ENCODE data around the gene SMAD7. TPM values are rescaled to one million over a fixed set of nuclear protein-coding genes. Genes with fewer than 3 reads are reported as not detected.

The SMAD7 gene
- total and polyA plus RNA-seq, 2 donors (not counting 1 experiment from before 2014, with no cell fraction given): 6.1 to 16.3 TPM

DNA sequence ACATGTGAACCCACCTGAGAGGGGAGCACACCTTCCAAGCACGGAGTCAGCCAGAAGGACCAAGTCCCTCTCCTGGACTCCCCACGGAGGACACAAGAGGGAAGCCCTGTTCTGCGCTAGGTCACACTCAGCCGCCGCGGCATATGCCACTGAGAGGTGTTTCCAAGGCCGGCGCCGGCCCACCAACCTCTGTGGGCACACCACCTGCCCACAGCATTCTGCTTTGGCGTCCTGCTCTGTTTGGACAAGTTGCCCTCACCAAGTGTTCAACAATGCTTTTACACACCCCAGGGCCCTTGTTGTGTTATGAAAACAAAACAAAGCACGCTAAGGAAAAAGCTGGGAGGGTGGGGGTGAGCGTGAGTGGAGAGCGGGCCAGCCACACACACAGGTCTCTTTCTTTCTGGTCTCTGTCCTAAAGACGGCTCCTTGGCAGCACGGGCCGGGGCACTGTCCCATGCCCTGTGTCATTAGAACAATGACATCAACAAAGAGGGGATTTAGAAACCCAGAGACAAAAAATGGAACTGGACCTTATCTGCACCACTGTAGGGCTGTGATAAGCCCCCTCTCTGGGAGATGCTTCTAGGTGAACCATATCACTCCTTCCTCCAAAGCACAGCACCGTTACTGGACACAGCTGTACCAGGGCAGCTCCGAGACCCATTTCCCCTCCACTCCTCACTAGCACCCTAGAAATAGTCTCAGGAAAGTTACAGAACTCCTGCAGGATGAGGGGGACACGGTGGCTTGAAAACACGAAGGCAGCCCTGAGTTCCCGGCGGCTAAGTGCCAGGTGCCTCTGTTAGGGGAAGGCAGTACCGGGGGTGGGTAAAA is 17.0 kb downstream of the SMAD7 start:
- DNase-seq (ENCODE audit: low read depth in 2 of 2): no peak
- H3K9me3 ChIP-seq (ENCODE audit: control insufficient read depth, insufficient read depth, low read depth, low read length): no peaks in the 10 kb centered on the region
- H3K27me3 ChIP-seq (ENCODE audit: control insufficient read depth, insufficient read depth, low read length): no peaks in the 10 kb centered on the region
- peaks cover 64% of the 10 kb centered on the region for H3K4me1 ChIP-seq (ENCODE audit: control insufficient read depth, extremely low read depth, insufficient read depth, low read length)
- no peaks in the 10 kb centered on the region for H3K36me3 ChIP-seq (ENCODE audit: control insufficient read depth, insufficient read depth, low read length)
- H3K4me2 ChIP-seq (ENCODE audit: extremely low read depth, insufficient read depth, low read length): peak overlapping the region; percentile 75
- H2AFZ ChIP-seq (ENCODE audit: low read length): no peak overlapping the region
- no peak overlapping the region for H3K9ac ChIP-seq (ENCODE audit: insufficient read depth, low read length)
- TF ChIP-seq, protein P1, sequence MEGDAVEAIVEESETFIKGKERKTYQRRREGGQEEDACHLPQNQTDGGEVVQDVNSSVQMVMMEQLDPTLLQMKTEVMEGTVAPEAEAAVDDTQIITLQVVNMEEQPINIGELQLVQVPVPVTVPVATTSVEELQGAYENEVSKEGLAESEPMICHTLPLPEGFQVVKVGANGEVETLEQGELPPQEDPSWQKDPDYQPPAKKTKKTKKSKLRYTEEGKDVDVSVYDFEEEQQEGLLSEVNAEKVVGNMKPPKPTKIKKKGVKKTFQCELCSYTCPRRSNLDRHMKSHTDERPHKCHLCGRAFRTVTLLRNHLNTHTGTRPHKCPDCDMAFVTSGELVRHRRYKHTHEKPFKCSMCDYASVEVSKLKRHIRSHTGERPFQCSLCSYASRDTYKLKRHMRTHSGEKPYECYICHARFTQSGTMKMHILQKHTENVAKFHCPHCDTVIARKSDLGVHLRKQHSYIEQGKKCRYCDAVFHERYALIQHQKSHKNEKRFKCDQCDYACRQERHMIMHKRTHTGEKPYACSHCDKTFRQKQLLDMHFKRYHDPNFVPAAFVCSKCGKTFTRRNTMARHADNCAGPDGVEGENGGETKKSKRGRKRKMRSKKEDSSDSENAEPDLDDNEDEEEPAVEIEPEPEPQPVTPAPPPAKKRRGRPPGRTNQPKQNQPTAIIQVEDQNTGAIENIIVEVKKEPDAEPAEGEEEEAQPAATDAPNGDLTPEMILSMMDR (conservative IDR thresholded peaks at IDR 0.05 in 1 of 2, IDR thresholded peaks at IDR 0.05 in 1 of 2; ENCODE audit: low read depth in 1 of 2, low read length in 2 of 2): no peak
- no peak for TF ChIP-seq EZH2 (IDR thresholded peaks at IDR 0.05; ENCODE audit: low read length, missing control alignments)
- peaks cover 91% of the 10 kb centered on the region for H3K79me2 ChIP-seq (ENCODE audit: control insufficient read depth, insufficient read depth, low read length)
- H3K4me3 ChIP-seq (replicated peaks in 1 of 4; ENCODE audit: control extremely low read depth in 1 of 4, insufficient read depth in 1 of 4, low read depth in 3 of 4, low read length in 4 of 4): no peak overlapping the region
- no peaks in the 10 kb centered on the region for H4K20me1 ChIP-seq (ENCODE audit: control insufficient read depth, extremely low read depth, insufficient read depth, low read length)
- peak overlapping the region; percentile 63 for H3K27ac ChIP-seq (ENCODE audit: insufficient read depth, low read length)

DNA sequence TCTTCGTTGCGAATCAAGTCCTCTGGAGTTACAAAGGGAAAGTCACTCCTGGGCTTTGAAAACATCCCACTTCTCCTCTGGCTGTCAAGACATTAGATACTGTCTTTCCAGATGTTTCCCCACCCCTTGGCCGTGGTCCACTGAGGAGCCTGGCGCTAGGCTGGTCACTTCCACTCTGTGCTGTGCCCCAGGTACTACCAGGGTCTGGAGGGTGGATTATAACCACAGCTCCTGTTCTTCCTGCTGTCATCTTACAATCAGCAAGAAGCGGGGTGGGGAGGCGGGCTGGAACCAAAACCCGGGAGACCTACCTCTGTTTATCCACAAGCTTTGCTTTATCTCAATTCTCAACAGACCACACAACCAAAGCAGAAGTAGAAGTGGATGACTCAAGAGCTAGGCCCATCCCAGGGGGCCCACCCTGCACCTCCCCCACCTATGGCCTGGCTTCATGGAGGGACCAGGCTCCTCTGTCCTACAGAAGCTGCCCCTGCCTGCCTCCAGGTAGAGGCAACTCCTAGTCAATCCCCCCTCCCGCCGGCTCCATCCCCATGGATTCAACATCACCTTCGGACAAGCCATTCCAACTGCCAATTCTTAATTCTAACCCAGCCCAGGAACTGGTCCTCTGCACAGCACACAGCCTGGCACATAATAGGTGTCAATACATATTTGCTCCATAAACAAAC is 17.8 kb downstream of the SMAD7 start:
- peak in 1 of 2 donors; percentile 82 for DNase-seq (ENCODE audit: low read depth in 2 of 2)
- peak overlapping the region; percentile 84 for H3K4me2 ChIP-seq (ENCODE audit: extremely low read depth, insufficient read depth, low read length)
- H3K27ac ChIP-seq (ENCODE audit: insufficient read depth, low read length): peak overlapping the region; percentile 46
- H3K9me3 ChIP-seq (ENCODE audit: control insufficient read depth, insufficient read depth, low read depth, low read length): no peaks in the 10 kb centered on the region
- no peaks in the 10 kb centered on the region for H4K20me1 ChIP-seq (ENCODE audit: control insufficient read depth, extremely low read depth, insufficient read depth, low read length)
- H3K4me3 ChIP-seq (replicated peaks in 1 of 4; ENCODE audit: control extremely low read depth in 1 of 4, insufficient read depth in 1 of 4, low read depth in 3 of 4, low read length in 4 of 4): no peak overlapping the region
- H3K4me1 ChIP-seq (ENCODE audit: control insufficient read depth, extremely low read depth, insufficient read depth, low read length): peaks cover 60% of the 10 kb centered on the region
- TF ChIP-seq, protein P1 (conservative IDR thresholded peaks at IDR 0.05 in 1 of 2, IDR thresholded peaks at IDR 0.05 in 1 of 2; ENCODE audit: low read depth in 1 of 2, low read length in 2 of 2): no peak
- TF ChIP-seq EZH2 (IDR thresholded peaks at IDR 0.05; ENCODE audit: low read length, missing control alignments): no peak
- peaks cover 88% of the 10 kb centered on the region for H3K79me2 ChIP-seq (ENCODE audit: control insufficient read depth, insufficient read depth, low read length)
- H2AFZ ChIP-seq (ENCODE audit: low read length): no peak overlapping the region
- no peaks in the 10 kb centered on the region for H3K36me3 ChIP-seq (ENCODE audit: control insufficient read depth, insufficient read depth, low read length)
- no peak overlapping the region for H3K9ac ChIP-seq (ENCODE audit: insufficient read depth, low read length)
- no peaks in the 10 kb centered on the region for H3K27me3 ChIP-seq (ENCODE audit: control insufficient read depth, insufficient read depth, low read length)

DNA sequence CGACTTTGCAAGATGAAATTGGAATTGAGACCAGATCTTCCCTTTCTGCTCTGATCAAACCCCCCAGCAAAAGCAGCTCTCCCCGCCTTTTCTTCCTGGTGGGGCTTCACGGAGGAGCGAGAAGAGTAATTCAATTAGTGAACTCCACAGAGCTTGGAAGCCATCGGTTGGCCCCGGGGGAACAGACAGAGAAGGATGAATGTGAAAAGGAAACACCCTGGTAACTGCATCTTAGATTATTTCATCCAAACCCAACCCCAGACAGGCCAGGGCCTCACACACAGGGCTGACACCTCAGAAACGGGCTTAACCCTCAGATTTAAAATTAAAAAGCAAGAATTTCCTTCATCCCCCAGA is 18.3 kb downstream of the SMAD7 start:
- H3K27me3 ChIP-seq (ENCODE audit: control insufficient read depth, insufficient read depth, low read length): no peaks in the 10 kb centered on the region
- H3K4me1 ChIP-seq (ENCODE audit: control insufficient read depth, extremely low read depth, insufficient read depth, low read length): peaks cover 63% of the 10 kb centered on the region
- no peak overlapping the region for H3K9ac ChIP-seq (ENCODE audit: insufficient read depth, low read length)
- H3K36me3 ChIP-seq (ENCODE audit: control insufficient read depth, insufficient read depth, low read length): no peaks in the 10 kb centered on the region
- peak overlapping the region; percentile 84 for H3K4me2 ChIP-seq (ENCODE audit: extremely low read depth, insufficient read depth, low read length)
- H4K20me1 ChIP-seq (ENCODE audit: control insufficient read depth, extremely low read depth, insufficient read depth, low read length): no peaks in the 10 kb centered on the region
- H3K9me3 ChIP-seq (ENCODE audit: control insufficient read depth, insufficient read depth, low read depth, low read length): no peaks in the 10 kb centered on the region
- no peak for DNase-seq (ENCODE audit: low read depth in 2 of 2)
- TF ChIP-seq, protein P1 (conservative IDR thresholded peaks at IDR 0.05 in 1 of 2, IDR thresholded peaks at IDR 0.05 in 1 of 2; ENCODE audit: low read depth in 1 of 2, low read length in 2 of 2): no peak
- no peak for TF ChIP-seq EZH2 (IDR thresholded peaks at IDR 0.05; ENCODE audit: low read length, missing control alignments)
- H3K4me3 ChIP-seq (replicated peaks in 1 of 4; ENCODE audit: control extremely low read depth in 1 of 4, insufficient read depth in 1 of 4, low read depth in 3 of 4, low read length in 4 of 4): no peak overlapping the region
- peaks cover 90% of the 10 kb centered on the region for H3K79me2 ChIP-seq (ENCODE audit: control insufficient read depth, insufficient read depth, low read length)
- H3K27ac ChIP-seq (ENCODE audit: insufficient read depth, low read length): peak overlapping the region; percentile 46
- H2AFZ ChIP-seq (ENCODE audit: low read length): no peak overlapping the region

All from fibroblast of lung (primary cell).